ENCODE data around the gene GATA6. TPM values are rescaled to one million over a fixed set of nuclear protein-coding genes. Genes with fewer than 3 reads are reported as not detected.

Gene GATA6
- total and polyA plus RNA-seq, 2 experiments from 2014 or later: 0.08 TPM; not detected in 1

GRCh38 chr18:22188559-22189267, 19.3 kb downstream of the GATA6 start:
- ATAC-seq: no peak
- no peak overlapping the region for H3K4me2 ChIP-seq
- no peaks in the 10 kb centered on the region for H4K20me1 ChIP-seq (replicated peaks; ENCODE audit: insufficient read depth)
- no peaks in the 10 kb centered on the region for H3F3A ChIP-seq (replicated peaks; ENCODE audit: low read depth)
- no peak overlapping the region for H3K4me3 ChIP-seq
- no peak overlapping the region for H2AFZ ChIP-seq
- TF ChIP-seq CREB1 (CRISPR knock-in tag; IDR thresholded peaks at IDR 0.05; ENCODE audit: low read depth) (no peak), JUNB (IDR thresholded peaks at IDR 0.05; ENCODE audit: unreplicated experiment) (no peak), REST (IDR thresholded peaks at IDR 0.05; ENCODE audit: unreplicated experiment) (no peak), STAT1 (IDR thresholded peaks at IDR 0.05; ENCODE audit: unreplicated experiment) (no peak), POLR2AphosphoS5 (IDR thresholded peaks at IDR 0.05; ENCODE audit: low read depth) (no peak), CTCF (conservative IDR thresholded peaks at IDR 0.05; ENCODE audit: low read depth in 2 of 2) (no peak), ZNF462 (CRISPR knock-in tag; IDR thresholded peaks at IDR 0.05) (no peak)
- no peaks in the 10 kb centered on the region for H3K79me2 ChIP-seq (replicated peaks; ENCODE audit: insufficient read depth)
- DNase-seq (ENCODE audit: low spot score): no peak
- no peaks in the 10 kb centered on the region for H3K27me3 ChIP-seq (ENCODE audit: insufficient read depth)
- H3K4me1 ChIP-seq (ENCODE audit: insufficient read depth): peaks cover under 1% of the 10 kb centered on the region; the same call in 1 of the 2 replicates
- no peak overlapping the region for H3K27ac ChIP-seq (ENCODE audit: low read depth)
- no peaks in the 10 kb centered on the region for H3K9me2 ChIP-seq (ENCODE audit: insufficient read depth)
- peaks cover 8% of the 10 kb centered on the region; the same call in 2 of the 3 replicates for H3K4me1 Mint-ChIP-seq
- H3K9me3 Mint-ChIP-seq: no peaks in the 10 kb centered on the region
- no peaks in the 10 kb centered on the region for H3K36me3 Mint-ChIP-seq (ENCODE audit: low read depth)
- H3K27ac Mint-ChIP-seq: no peak overlapping the region
- H3K36me3 ChIP-seq (ENCODE audit: insufficient read depth): no peaks in the 10 kb centered on the region
- no peak overlapping the region for H3K4me3 Mint-ChIP-seq
- H3K27me3 Mint-ChIP-seq (ENCODE audit: insufficient read depth, low read depth, poor library complexity): peaks cover 8% of the 10 kb centered on the region
